Breast epithelium (tissue), 4 donors: ENCODE results near the gene FLOT1. TPM values are rescaled to one million over a fixed set of nuclear protein-coding genes. Genes with fewer than 3 reads are reported as not detected.
A peak's percentile ranks its signal among the peaks of the same experiment; 100 is the strongest.

Experiments
- DNase-seq, 2 donors: peaks; one replicate each; pipeline ENCODE4 v3.0.0-alpha.2; 2019; ENCODE audit warnings: low spot score in 2 of 2
- H3K27ac ChIP-seq, 2 donors: fragments of 200-600 bp; sonication (generic) in 1 of 2; one replicate each; pipeline ENCODE4 v1.5.1; 2016 to 2019; ENCODE audit warnings: mild to moderate bottlenecking in 1 of 2
- H3K27me3 ChIP-seq, 2 donors: fragments of 200-600 bp; sonication (generic) in 1 of 2; one replicate each; pipeline versions ENCODE4 v1.5.1 to v1.6.0; 2017 to 2019; ENCODE audit warnings: control low read depth in 1 of 2, mild to moderate bottlenecking in 1 of 2
- H3K36me3 ChIP-seq: fragments of 200-600 bp; one replicate; pipeline ENCODE4 v1.5.1; 2019
- H3K4me1 ChIP-seq, 2 donors: fragments of 200-600 bp; sonication (generic); one replicate each; pipeline ENCODE4 v1.5.1; 2016 to 2019; ENCODE audit warnings: control low read depth in 1 of 2
- H3K4me3 ChIP-seq, 3 donors: fragments of 200-600 bp; sonication (generic); 1 replicate in 2 of 3; 2 replicates in 1 of 3; pipeline ENCODE4 v1.5.1; 2016 to 2019; ENCODE audit warnings: mild to moderate bottlenecking in 3 of 3, moderate library complexity in 2 of 3
- H3K9me3 ChIP-seq, 2 donors: fragments of 200-600 bp; sonication (generic) in 1 of 2; one replicate each; pipeline ENCODE4 v1.5.1; 2016 to 2019; ENCODE audit warnings: control low read depth in 1 of 2
- POLR2A ChIP-seq: fragments of 450-650 bp; IDR thresholded peaks from one replicate; pipeline ENCODE4 v1.6.1; 2016; ENCODE audit warnings: antibody characterized with exemption, mild to moderate bottlenecking, moderate library complexity
- POLR2AphosphoS5 ChIP-seq, 3 donors: sonication (generic); formaldehyde crosslinking; IDR thresholded peaks; one replicate each; pipeline ENCODE4 v1.6.1; 2017; ENCODE audit warnings: antibody characterized with exemption in 3 of 3
- intact Hi-C: fragments of 100-400 bp; cut with DNase I; formaldehyde crosslinking; loops from one replicate; pipeline ENCODE4 v1.15.1; 2023; ENCODE audit warnings: low total_unique reads
- total RNA-seq, 3 donors: library from RNA; depleted of rRNA; stranded (reverse); fragments of >200 nt; gene quantifications; one replicate each; pipeline ENCODE4 v1.1.0, GENCODE V29; 2016
- TF ChIP-seq, protein P1 (sequence below), 3 donors: fragments of 450-650 bp; IDR thresholded peaks; one replicate each; pipeline ENCODE4 v1.5.1; 2016 to 2017; ENCODE audit warnings: antibody characterized with exemption in 3 of 3, mild to moderate bottlenecking in 3 of 3, moderate library complexity in 3 of 3

The FLOT1 gene
- total RNA-seq: 100 to 1,000 TPM in 2 of 3 donors, 10 to 100 TPM in 1; 80.5 to 171 (median 142) TPM

DNA sequence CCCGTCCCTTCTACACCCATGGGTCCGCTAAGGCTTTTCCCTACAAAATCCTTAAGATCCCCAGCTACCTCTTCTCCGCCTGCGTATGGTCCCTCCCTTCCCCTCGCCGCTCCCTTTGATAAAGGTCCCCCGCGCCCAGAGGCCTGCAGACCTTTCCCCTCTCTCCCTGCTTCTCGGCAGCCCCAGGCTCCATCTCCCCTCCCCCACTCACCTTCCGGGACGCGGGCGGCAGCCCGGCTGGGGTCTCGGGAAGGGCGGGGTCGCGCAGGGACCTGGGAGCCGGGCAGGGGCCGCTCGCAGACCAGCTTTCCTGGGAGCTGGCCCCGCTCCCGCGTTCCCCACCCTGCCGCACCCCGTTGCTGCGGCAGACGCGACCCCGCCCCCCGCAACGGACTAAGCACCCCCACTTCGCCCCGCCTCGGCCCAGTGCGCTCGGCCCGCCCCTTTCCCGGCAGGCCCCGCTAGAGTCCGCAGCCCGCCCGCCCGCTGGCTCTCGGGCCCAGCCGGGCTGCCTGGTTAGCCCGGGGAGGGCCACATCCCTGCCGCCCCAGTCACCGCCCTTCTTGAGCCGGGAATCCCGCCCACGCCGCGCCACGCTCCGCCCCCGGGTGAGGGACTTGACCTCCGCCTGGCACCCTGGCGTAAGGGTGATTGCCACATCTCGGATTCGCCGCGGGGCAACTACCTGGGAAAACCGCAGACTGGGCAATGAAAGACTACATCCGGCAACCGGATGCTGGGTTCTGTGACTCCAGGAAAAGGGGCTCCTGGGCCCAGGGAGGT is at the start of gene FLOT1:
FLOT1 (minus strand) TSS at position 372 of the 783 bp plus-strand sequence. CDS start 498 bp downstream, outside the sequence.
- Histone ChIP-seq H3K9me3 (no peaks in the 10 kb centered on the region), H3K27ac (peak within 1 kb of the TSS; percentile 97 to 99), H3K4me3 (peak within 1 kb of the TSS; percentile 83 to 93 (median 86)), H3K36me3 (no peaks in the 10 kb centered on the region), H3K4me1 (peaks cover 0 to 22% of the 10 kb centered on the region in 2 donors), H3K27me3 (no peaks in the 10 kb centered on the region)
- peak; percentile 19 for TF ChIP-seq POLR2A
- TF ChIP-seq POLR2AphosphoS5 (IDR thresholded peaks at IDR 0.05): peak; percentile 83 to 98 (median 92)
- TF ChIP-seq, protein P1, sequence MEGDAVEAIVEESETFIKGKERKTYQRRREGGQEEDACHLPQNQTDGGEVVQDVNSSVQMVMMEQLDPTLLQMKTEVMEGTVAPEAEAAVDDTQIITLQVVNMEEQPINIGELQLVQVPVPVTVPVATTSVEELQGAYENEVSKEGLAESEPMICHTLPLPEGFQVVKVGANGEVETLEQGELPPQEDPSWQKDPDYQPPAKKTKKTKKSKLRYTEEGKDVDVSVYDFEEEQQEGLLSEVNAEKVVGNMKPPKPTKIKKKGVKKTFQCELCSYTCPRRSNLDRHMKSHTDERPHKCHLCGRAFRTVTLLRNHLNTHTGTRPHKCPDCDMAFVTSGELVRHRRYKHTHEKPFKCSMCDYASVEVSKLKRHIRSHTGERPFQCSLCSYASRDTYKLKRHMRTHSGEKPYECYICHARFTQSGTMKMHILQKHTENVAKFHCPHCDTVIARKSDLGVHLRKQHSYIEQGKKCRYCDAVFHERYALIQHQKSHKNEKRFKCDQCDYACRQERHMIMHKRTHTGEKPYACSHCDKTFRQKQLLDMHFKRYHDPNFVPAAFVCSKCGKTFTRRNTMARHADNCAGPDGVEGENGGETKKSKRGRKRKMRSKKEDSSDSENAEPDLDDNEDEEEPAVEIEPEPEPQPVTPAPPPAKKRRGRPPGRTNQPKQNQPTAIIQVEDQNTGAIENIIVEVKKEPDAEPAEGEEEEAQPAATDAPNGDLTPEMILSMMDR (IDR thresholded peaks at IDR 0.05): peak in 1 of 3 donors; percentile 8
- DNase-seq: peak; percentile 99 to 100
- intact Hi-C loops: no loop called here

- Histone ChIP-seq H3K36me3 (no peaks in the 10 kb centered on the region), H3K4me1 (no peaks in the 10 kb centered on the region), H3K27ac (no peak overlapping the region), H3K27me3 (no peaks in the 10 kb centered on the region), H3K4me3 (no peak overlapping the region), H3K9me3 (no peaks in the 10 kb centered on the region)
- DNase-seq: no peak
- TF ChIP-seq POLR2A: no peak
- TF ChIP-seq POLR2AphosphoS5 (IDR thresholded peaks at IDR 0.05): no peak
- TF ChIP-seq, protein P1 (IDR thresholded peaks at IDR 0.05): no peak
- intact Hi-C loops: no loop called here
These were observed 48.4 kb upstream of the FLOT1 start for GRCh38 chr6:30790724-30791383.

DNA sequence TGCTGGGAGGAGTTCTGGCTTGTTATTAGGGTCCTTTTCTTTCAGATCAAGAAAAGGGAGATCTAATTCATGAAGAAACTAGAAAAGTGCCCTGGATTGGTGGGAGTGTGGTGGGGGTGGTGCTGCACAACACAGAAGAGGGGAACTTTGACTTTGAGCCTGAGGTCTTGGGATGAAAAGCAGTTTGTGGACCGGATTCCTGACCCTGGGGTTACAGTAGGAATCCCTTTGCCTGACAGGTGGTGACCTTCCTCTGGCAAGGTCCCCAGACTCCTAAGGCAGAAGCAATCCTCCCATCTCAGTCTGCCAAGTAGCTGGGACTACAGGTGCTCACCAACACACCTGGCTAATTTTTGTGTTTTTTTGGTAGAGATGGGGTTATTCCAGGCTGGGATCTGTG is 47.1 kb upstream of the FLOT1 start:
- H3K4me1 ChIP-seq: no peaks in the 10 kb centered on the region
- intact Hi-C loops: no loop called here
- H3K27ac ChIP-seq: no peak overlapping the region
- H3K36me3 ChIP-seq: no peaks in the 10 kb centered on the region
- H3K27me3 ChIP-seq: no peaks in the 10 kb centered on the region
- DNase-seq: no peak
- TF ChIP-seq POLR2AphosphoS5 (IDR thresholded peaks at IDR 0.05): no peak
- TF ChIP-seq, protein P1 (IDR thresholded peaks at IDR 0.05): no peak
- TF ChIP-seq POLR2A: no peak
- no peak overlapping the region for H3K4me3 ChIP-seq
- H3K9me3 ChIP-seq: no peaks in the 10 kb centered on the region

DNA sequence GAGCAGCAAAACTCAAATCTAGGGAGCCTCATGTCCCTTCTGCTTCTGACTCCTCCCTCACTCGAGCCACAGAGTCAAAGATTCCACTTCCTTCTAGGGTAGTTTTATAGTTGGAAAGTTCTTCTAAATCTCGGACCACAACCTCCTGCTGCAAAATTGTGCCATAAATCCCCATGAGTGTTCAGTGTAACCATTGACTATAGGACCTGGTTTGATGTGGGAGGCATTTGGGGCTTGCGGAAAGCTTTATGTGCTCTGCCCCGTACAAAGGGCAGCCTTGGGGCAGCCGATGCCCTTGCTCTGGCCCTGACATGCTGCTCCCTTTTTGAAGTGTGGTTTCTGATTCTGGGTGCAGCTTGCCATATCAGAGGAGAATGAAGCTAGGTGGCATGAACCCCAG is 45.5 kb upstream of the FLOT1 start:
- H3K9me3 ChIP-seq: no peaks in the 10 kb centered on the region
- DNase-seq: no peak
- no peaks in the 10 kb centered on the region for H3K4me1 ChIP-seq
- H3K27ac ChIP-seq: no peak overlapping the region
- intact Hi-C loops: no loop called here
- H3K36me3 ChIP-seq: no peaks in the 10 kb centered on the region
- no peaks in the 10 kb centered on the region for H3K27me3 ChIP-seq
- no peak overlapping the region for H3K4me3 ChIP-seq
- TF ChIP-seq POLR2AphosphoS5 (IDR thresholded peaks at IDR 0.05) (no peak), POLR2A (no peak)
- TF ChIP-seq, protein P1 (IDR thresholded peaks at IDR 0.05): no peak
